ENCODE data around the gene PRDM16.

DNA sequence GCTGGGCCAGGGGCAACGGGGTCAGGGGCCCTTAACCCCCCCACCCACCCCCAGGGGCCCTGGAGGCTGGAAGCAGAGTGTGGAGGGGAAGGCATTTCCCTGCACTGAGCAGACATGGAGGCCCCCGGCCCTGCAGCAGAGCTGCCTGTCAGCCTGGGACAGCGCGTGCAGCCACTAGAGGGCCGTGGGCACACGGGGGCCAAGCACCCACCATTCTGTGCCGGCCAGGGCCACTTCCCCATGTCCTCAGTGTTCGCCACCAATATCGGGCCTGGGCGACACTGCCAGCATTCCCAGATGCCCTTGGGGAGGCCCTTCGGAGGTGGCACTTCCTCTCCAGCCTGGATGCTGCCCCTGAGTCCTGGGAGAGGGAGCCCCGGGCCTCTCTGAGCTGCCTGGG is 362.3 kb downstream of the PRDM16 start:
- no peak for TF ChIP-seq POLR2A (IDR thresholded peaks at IDR 0.05; ENCODE audit: low read length)
- no peak for TF ChIP-seq GATA1 (IDR thresholded peaks at IDR 0.05; ENCODE audit: low read depth, low read length)

Data from erythroblast (primary cell).